IPS DF 4.7 (cell line): ENCODE measurements around the gene PPP1R9B.

Experiments
- DNase-seq: peaks from one replicate; pipeline ENCODE4 v3.0.0-alpha.2; 2013; ENCODE audit warnings: low spot score; ENCODE audit errors: extremely low read depth

PPP1R9B gene

DNA sequence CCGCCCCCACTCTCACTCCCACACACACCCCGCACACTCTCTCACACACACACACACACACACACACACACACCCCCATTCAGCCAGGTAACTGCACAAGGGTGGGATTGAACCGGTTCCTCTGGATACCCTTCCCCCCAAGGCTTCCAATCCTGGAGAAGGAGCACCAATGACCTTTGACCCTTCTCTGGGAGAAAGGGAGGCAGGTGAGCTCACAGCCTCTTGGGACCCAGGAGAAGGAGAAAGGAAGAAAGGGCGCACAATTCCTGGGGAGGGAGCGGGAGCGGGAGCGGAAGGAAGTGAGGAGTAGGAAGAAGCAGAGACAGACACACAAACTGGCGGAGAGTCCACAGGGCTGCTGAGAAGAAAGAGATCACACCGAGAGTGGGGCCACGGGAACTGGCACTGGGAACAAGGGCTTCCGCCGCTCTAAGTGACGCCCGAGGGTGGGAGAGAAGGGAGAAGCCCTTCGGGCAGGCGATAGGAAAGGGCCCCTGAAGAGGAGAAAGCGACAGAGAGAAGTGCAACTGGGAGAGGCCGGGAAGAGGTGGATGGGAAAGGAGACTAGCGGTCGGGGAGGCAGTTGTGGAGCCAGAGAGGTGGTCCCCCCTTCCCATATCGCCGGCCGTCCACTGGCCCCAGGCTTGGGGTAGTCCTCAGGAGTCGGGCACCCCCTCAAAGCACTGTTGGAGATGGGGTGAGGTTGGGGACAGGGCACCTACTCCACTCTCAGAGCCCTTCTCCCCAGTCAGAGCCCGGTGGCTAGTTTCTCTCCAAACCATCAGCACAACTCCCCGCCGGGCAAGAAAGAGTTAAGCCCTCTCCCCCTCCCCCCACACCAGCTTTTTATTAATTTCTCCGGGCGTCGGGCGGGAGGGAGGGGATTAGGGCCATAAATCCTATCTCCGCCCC lies 21.8 kb downstream of the PPP1R9B start:
- no peak for DNase-seq

DNA sequence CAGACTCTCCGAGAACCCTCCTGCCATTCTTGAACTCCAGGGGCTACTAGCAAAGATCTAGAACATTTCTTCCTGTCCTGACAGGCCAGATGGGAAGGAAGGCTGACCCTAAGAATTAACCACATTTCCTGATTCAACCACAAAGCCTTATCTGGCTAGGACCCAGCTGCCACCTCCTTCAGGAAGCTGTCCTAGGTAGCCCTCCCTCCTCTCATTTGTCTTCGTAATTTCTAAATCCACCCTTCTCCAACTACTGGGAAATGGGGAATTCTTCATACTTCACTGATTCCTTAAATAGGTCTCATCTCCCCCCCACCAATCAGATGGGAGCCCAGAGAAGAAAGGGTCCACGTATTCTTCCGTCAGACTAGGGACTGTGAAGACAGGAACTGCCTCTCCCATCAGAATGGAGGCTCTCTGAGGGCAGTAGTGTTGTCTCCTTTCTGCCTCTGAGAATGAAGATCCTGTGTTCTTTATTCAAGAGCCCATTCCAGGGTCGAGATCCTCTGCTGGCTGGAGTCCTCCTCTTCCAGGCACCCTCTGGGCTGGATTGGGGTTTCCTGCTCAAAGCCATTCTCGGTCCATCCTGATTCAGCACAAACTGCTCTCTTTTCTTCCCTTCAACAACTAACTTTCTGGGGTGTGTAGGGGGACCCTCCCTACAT lies 22.6 kb downstream of the PPP1R9B start:
- no peak for DNase-seq

DNA sequence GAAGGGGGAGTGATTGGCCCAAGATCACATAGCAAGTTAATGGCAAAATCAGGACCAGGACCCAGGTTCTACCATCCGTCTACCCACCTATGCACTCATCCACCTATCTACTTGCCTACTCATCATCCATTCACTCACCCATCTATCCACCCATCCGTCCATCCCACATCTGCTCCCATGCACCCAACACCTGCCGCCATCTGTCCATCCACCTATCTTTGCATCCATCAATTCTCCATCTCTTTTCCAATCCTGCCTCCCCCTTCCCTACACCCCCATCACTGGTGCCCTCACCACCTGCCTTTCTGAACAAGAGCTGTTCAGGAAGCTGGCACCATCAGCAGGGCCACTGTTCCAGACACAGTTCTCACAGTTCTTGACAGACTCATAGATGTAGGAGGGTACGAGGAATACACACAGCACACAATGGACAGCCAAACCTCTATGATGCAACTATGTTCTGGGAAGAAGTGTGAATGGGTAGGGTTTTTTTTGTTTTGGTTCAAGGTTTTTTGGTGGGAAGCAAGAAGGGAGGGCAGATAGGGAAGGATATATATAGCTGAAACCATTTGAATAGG lies 25.0 kb downstream of the PPP1R9B start:
- DNase-seq, result no peak

DNA sequence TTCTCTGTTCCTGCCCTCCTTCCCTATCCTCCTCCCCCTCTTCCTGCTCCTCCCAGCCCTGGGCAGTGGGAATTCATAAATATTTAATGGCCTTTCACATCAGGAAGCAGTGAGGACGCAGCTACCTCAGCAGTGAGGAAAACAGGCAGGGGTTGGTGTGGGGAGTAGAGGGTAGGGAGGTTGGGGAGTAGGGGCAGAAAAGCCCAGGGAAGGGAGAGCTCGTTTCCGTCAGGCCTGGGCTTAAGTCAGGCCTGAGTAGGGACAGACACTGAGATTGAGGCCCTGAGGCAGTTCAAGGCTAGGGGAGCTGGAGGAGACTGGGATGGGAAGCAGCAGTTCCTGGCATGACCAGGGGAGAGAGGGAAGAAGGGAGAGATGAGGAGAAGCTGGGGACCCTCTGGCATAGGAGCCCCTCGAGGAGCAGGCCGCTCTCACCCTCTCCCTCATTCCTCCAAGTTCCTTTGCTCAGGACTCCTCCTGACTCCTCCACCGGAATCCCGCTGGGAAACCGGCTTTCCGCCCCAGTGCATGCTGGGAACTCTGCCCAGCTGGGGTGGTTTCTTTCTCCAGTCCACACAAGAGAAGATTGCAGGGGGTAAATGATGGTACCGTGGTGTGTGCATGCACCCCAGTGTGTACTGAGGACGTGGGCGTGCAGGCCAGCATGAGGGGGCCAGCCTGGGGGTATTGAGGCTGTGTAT lies 26.7 kb downstream of the PPP1R9B start:
- DNase-seq, result no peak

DNA sequence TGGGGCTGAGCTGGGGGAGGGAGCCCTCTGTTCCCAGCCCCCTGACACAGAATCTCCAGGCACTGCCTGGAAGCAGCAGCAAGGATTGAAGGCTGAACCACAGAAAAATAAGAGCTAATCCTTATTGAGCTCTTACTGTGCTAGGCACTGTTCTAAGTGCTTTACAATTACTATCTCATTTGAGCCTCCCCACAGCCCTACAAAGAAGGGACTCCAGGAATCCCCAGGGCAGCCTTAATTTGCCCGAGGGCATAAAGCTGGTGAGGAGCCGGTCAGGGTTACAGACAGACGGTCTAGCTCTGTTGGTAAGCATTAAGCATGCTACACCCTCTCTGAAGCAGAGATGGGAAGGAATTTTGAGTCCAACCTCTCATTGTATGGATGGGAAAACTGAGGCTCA lies 27.5 kb downstream of the PPP1R9B start:
- DNase-seq, result no peak

DNA sequence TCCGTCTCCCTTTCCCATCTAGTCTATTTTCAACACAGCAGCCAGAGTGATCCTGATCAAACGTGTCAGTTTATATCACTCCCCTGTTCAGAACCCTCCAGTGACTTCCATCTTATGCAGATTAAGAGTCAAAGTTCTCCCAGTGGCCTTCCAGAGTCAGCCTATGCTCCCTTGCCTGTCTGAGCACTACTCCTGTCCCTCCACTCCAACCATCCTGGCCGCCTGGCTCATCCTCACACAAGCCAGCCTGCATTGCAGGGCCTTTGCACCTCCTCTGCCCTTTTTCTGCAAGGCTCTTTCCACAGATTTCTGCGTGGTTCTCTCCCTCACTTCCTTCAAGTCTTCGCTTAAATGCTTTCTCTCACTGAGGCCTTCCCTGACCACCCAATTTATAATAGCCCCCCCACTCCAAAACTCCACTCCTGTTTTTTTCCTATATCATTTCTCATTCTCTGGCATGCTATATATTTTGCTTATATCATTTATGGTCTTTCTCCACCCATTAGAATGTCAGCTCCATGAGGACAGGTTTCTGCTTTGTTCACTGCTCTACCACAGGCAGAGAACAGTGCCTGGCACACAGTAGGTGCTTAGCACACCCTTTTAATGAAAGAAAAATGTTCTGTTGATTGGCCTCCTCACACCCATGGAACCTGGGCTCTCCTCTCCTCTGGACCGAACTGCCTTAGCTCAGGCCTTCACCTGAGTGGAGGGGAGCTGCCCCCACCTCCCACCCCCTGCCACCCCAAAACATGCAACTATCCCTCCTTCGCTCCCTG lies 29.8 kb downstream of the PPP1R9B start:
- no peak for DNase-seq

DNA sequence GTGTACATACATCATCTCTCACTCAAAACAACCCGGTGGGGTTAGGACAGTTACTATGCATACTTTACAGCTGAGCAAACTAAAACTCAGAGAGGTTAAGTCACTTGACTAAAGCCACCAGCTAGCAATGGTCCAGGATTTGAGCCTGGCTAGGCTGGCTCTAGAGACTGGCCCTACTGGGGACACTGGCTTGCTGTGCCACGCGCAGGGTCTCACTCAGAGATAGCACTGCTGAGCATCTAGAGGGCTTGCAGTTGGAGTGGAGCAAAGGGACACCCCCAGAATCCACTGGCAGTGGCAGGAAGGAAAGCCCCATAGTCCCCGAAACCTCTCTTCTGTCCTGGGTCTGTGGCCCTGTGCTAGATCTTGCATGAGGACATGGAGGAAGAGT lies 31.7 kb downstream of the PPP1R9B start:
- DNase-seq, result no peak

DNA sequence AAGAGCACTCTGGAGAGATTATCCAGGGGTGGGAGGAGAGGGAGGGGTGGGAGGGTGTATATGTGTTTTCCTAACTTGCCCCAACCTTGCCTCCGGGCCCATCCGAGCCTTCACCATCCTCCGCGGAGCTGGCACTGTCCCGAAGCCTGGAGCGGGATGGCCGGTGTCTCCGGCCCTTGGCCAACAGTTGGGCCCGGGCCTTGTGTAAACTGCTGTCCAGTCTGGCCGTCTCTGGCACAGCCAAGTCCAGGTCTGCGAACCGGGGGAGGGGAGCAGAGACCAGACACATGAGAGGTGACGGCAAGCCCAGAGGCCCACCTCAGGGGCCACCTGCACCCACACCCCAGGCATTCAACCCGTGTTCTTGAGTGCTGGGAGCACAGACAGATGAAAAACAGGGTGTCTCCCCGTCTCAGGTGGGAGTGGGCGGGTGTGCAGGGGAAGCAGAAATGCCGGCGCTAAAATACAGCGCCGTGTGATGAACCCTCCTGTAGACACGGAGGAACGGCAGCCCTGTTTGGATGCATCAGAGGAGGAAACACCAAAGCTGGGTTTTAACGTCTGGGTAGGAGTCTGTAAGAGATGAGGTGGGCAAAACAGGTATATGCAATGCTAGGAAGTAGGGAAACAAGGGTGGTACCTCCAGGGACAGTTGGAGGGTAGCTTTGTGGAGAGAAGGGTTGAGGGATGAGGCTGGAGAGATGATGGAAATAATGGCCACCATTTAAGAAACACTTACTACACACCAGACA lies 32.2 kb downstream of the PPP1R9B start:
- DNase-seq, result no peak

DNA sequence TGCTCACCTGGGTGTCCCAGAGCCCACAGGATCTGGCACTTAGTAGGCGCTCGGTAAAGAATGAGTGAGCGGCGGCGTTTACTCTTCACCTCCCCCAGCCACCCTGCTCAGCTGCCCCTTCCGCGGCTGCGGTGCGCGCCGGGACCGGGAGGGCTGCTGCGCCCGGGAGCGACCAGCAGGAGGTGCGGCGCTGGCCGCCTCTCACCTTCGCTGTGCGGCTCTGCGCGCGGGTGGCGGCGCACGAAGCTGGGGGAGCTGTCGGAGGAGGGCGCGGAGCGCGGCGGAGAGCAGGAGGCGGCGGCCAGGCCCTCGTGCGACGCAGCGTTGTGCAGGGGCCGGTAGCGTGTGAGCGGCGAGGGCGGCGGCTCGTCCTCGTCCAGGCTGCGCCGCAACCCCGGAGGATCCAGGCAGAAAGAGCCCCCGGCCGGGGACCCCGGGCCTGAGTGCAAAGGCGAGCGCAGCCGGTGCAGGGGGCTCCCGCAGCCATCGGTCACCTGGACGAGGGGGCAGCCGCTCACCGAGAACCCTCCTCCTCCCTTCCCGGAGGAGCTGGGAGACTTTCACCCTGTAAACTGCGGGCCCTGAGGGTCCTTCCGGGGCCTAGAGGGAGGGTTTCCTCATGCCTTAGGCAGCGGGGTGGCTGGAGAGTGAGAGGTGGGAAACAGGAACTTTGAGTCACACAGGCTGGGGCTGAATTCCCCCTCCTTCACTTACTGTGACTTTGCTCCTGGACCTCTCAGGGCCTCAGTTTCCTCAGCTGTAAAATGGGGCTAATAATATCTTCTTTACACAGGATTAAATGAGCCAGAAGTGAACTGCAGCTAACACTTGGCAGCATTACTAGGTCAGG lies 33.0 kb downstream of the PPP1R9B start:
- DNase-seq, result no peak

DNA sequence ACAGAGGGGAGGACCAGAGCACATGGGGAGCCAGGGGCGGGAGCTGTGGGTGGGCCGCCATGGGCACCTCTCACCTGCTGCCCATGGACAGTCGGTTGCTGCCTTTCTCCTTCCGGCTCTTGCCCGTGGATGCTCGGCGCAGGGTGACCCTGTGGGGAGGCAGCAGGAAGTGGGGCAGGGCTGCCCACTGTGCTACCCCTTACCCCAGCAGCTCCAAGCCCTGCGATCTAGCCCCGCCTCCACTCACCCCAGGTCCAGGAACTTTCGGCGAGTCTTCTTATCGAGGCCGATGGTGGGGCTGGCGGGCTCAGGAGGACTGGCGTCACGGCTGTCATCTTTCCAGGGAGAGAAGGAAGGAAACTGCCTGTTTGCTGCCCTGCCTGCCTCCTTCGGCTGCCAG lies 34.7 kb downstream of the PPP1R9B start:
- DNase-seq, result no peak

DNA sequence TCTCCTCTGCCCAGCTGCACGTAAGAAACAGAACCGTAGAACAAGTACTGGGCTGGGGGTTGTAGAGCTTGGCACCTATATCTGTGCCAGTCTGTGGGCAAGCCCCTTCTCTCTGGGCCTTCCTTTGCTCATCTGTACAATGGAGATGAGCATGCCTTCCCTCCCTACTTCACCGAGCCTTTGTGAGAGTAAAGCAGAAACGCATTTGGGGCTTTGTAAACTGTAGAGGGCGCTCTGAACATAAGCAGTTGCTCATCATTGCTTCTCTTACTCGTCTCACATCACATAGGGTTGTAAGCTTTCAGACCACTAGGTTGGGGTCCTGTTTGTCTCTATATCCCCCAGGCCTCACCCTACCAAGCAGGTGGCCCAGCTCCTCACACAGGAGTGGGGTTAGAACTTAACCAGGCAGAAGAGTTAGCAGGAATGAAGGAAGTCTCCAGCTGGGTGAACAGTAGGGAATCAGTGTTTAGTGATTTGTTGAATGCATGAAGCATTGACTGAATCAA lies 35.6 kb downstream of the PPP1R9B start:
- DNase-seq, result no peak

DNA sequence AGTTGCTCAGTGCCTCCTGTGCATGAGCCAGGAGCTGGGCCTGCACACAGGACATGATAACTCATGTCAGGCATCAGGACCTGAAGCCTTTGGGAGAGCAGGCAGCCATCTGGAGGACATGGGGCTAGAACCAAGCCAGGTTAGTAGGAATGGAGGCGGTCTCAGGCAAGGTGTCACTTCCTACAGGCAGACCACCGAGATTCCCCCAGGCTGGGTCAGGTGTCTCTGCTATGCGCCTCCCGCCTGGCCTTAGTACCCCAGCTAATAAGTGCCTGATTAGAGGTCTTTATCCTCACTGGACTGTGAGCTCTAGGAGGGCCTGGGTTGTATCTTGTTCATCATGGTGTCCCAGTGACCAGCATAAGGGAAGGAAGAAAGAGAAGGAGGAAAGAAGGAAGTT lies 36.1 kb downstream of the PPP1R9B start:
- DNase-seq, result no peak

DNA sequence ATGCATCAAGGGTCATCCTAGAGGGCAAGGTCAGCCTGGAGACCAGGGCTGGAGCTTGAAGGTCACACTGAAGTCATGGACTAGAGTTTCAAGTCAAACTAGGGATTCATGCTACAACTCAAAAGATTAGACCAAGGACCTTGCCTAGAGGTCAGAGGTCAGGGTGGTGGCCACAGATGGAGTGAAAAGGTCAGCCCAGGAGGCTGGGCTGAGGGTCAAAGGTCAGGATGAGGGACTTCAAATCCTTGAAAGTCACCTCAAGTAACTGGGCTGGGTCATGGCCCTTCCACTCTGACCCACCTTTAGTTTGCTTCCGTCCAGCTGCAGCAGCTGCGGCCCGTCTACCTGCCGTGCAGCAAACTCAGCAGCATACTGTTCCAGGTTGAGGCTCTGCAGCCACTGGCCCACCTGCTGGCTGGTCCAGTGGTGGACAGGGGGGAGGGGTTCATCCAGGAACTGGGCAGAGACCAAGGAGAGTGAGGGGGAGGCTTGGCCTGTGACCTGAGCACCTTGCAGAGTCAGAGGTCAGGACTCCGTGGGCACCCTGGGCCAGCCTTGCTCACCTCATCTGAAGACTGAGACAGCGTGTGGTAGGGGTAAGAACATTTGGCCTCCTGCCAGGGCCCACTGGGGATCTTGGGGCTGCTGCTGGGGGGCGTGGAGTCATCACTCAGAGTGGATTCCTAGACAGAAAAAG lies 36.7 kb downstream of the PPP1R9B start:
- no peak for DNase-seq

DNA sequence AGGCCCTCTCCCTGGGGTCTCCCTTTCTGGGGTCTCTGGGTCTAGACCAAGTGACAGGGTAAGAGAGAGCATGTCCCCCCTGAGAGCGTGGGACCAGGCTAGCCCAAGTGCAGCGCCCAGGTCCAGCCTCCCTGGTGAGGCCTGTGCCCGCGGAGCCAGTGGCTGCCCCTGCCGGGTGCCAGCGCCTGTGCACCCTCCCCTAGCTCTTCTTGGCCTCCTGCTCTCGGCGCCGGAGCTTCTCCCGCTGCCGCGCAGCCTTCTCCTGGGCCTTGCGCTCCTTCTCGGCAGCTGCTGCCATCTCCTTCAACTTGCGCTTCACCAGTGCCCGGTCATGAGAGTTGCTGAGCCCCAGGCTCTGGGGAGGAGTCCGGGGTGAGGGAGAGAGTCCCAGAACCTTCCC lies 37.8 kb downstream of the PPP1R9B start:
- no peak for DNase-seq

DNA sequence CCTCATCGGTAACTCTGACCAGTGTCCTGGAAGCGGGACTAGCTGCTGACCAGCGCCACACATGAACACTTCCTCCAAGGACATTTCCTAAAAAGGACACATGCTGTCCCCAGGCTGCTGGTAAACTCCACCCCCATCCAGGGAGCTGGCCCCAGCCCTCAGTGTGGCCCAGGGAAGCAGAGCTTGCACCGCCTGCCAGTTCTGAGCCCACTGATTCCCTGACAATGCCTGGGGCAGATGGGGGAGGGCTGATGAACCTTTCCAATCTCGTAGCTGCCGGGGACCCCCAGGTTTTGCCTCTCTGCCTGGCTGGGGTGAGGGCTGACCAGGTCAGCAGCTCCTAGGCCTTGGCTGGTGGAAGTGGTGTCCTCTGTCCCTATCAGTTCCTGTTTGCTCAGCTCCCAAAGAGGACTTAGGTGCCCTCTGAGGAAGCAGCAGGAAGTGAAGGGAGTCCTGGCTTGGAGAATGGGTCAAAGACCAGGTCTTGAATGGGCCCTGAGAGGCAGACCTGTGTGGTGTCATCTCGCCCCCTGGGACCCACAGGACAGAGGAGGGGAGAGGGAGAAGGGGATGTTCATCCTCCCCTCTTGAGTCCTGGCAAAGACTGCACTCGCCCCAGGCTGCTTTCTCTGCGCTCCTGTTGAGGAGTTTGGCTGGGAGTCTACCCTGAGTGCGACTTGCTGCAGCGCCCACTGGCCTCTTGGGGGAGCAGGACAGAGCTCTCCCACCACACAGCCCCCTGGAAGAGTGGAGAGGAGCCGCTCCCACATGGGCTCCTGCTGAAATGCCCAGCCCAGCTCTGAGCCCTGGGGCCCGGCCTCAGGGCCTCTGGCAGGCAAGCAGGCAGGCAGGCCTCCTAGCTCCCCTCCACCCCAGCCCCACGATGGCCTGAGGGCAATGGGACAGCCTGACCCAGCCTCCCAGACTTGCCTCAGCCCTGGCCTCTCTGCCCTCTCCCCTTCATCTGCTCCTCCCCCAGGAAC lies 38.5 kb downstream of the PPP1R9B start:
- DNase-seq, result no peak

DNA sequence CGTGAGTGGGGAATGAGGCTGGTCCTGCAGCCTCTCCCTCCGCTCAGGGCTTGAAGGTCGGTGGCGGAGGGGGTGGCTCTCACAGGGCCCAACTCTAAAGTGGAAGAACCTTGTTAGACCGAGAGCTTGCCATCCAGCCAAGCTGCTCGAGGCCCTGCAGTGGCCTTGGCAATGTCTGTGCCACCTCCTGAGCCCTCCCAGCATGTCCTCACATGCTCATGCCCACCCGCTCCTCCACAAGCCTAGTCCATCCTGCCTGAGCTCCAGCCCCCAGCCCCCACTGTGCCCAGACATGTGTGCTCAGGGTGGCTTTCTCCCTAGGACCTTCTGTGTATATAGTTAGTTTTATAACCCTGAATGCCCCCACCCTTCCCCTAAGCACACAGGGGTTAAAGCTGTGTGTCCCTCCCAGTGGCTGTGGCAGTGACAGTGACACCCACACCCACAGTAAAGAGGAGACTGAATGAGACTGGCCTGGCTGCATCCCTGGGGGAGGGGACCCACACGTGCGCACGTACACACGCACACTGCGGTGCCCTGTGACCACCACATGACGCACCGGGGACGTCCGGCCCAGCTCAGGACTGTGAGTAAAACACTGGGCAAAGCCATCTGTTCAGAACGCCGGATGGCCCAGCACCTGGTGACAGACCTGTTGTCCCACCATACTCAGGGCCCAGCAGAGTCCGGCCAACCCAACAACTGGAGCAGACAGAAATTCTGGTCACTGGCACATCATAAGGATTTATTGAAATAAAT lies 39.7 kb downstream of the PPP1R9B start:
- DNase-seq, result no peak

DNA sequence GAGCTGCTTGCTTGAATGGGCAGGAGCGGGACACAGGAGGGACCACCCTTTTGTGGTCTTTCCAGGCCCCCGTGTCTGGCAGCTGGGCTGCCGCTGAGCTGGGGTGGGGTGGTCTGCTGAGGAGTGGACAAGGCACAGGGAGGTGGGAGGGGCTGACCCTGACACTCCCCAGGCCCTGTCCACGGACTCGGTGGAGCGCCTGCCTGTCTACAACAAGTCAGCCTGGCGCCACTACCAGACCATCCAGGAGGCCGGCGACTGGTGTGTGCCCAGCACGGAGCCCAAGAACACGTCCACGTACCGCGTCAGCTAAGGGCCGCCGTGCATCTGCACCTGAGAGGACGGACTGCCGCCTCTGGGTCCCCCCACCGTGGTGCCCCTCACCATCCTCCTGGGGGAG lies 40.7 kb downstream of the PPP1R9B start:
- DNase-seq, result no peak
